Measurements from ENCODE around the gene CXCL8. TPM values are rescaled to one million over a fixed set of nuclear protein-coding genes. Genes with fewer than 3 reads are reported as not detected.

Gene CXCL8
- total RNA-seq, 1 experiment from 2014 or later = 477 TPM

GRCh38 chr4:73727685-73728084, 12.7 kb upstream of the CXCL8 start:
- ChIA-PET CTCF (no interaction called here), POLR2A (ENCODE audit: unreplicated experiment) (no interaction called here)
- no TSS peak for BruUV-seq (replicated peaks)
- no peaks in the 10 kb centered on the region for H4K20me1 ChIP-seq (ENCODE audit: low read length)
- H3K9me3 ChIP-seq (ENCODE audit: low read length) = no peaks in the 10 kb centered on the region
- no peak overlapping the region for H3K4me3 ChIP-seq (ENCODE audit: low read length)
- H3K79me2 ChIP-seq (ENCODE audit: low read length) = no peaks in the 10 kb centered on the region
- DNase-seq = peak; percentile 95
- H2AFZ ChIP-seq (ENCODE audit: low read length) = no peak overlapping the region
- H3K4me1 ChIP-seq (ENCODE audit: insufficient read depth, low read length) = peaks cover 79% of the 10 kb centered on the region
- H3K9me2 ChIP-seq (replicated peaks; ENCODE audit: low read length) = no peaks in the 10 kb centered on the region
- intact Hi-C loops (cut with micrococcal nuclease) = loop anchor here (2.0 to 5.0 kb wide), 3 partner anchors 23 to 310 kb away; partner anchors contain the start of gene CXCL3
- H3K36me3 ChIP-seq (ENCODE audit: low read depth, low read length) = no peaks in the 10 kb centered on the region
- H3K27ac ChIP-seq (ENCODE audit: low read length) = peak overlapping the region; percentile 97
- peaks cover 15% of the 10 kb centered on the region for H3F3A ChIP-seq (ENCODE audit: low read length, unreplicated experiment)
- peak overlapping the region; percentile 40 for H3K4me2 ChIP-seq (ENCODE audit: low read length)
- no peaks in the 10 kb centered on the region for H3K27me3 ChIP-seq (ENCODE audit: low read length)
- peak; percentile 25 for ATAC-seq
- H3K9ac ChIP-seq (ENCODE audit: low read length) = peak overlapping the region; percentile 79
- TF ChIP-seq EZH2 (IDR thresholded peaks at IDR 0.05; ENCODE audit: low read length, unreplicated experiment) (no peak), EZH2phosphoT487 (IDR thresholded peaks at IDR 0.05; ENCODE audit: borderline replicate concordance, low read length) (no peak)
- TF ChIP-seq, protein P1, sequence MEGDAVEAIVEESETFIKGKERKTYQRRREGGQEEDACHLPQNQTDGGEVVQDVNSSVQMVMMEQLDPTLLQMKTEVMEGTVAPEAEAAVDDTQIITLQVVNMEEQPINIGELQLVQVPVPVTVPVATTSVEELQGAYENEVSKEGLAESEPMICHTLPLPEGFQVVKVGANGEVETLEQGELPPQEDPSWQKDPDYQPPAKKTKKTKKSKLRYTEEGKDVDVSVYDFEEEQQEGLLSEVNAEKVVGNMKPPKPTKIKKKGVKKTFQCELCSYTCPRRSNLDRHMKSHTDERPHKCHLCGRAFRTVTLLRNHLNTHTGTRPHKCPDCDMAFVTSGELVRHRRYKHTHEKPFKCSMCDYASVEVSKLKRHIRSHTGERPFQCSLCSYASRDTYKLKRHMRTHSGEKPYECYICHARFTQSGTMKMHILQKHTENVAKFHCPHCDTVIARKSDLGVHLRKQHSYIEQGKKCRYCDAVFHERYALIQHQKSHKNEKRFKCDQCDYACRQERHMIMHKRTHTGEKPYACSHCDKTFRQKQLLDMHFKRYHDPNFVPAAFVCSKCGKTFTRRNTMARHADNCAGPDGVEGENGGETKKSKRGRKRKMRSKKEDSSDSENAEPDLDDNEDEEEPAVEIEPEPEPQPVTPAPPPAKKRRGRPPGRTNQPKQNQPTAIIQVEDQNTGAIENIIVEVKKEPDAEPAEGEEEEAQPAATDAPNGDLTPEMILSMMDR (conservative IDR thresholded peaks at IDR 0.05; ENCODE audit: low read depth, low read length) = no peak

- no peaks in the 10 kb centered on the region for H4K20me1 ChIP-seq (ENCODE audit: low read length)
- no peak for ATAC-seq
- intact Hi-C loops (cut with micrococcal nuclease) = loop anchor here (2.0 to 5.0 kb wide), 3 partner anchors 23 to 309 kb away; partner anchors contain the start of gene CXCL3
Measured at GRCh38 chr4:73728091-73728741, 12.2 kb upstream of the CXCL8 start.

More at GRCh38 chr4:73728091-73728741, 12.2 kb upstream of the CXCL8 start:
- Histone ChIP-seq H3K9me2 (replicated peaks; ENCODE audit: low read length) (no peaks in the 10 kb centered on the region), H3K79me2 (ENCODE audit: low read length) (no peaks in the 10 kb centered on the region), H3K27me3 (ENCODE audit: low read length) (no peaks in the 10 kb centered on the region), H3K4me3 (ENCODE audit: low read length) (no peak overlapping the region), H3K9ac (ENCODE audit: low read length) (peak overlapping the region; percentile 79), H3K4me1 (ENCODE audit: insufficient read depth, low read length) (peaks cover 74% of the 10 kb centered on the region), H3K4me2 (ENCODE audit: low read length) (peak overlapping the region; percentile 40), H2AFZ (ENCODE audit: low read length) (no peak overlapping the region), H3F3A (ENCODE audit: low read length, unreplicated experiment) (peaks cover 15% of the 10 kb centered on the region), H3K27ac (ENCODE audit: low read length) (peak overlapping the region; percentile 97), H3K9me3 (ENCODE audit: low read length) (no peaks in the 10 kb centered on the region), H3K36me3 (ENCODE audit: low read depth, low read length) (no peaks in the 10 kb centered on the region)
- ChIA-PET POLR2A (ENCODE audit: unreplicated experiment) (no interaction called here), CTCF (no interaction called here)
- DNase-seq = no peak
- BruUV-seq (replicated peaks) = no TSS peak
- TF ChIP-seq EZH2phosphoT487 (IDR thresholded peaks at IDR 0.05; ENCODE audit: borderline replicate concordance, low read length) (no peak), EZH2 (IDR thresholded peaks at IDR 0.05; ENCODE audit: low read length, unreplicated experiment) (no peak)
- TF ChIP-seq, protein P1 (conservative IDR thresholded peaks at IDR 0.05; ENCODE audit: low read depth, low read length) = no peak
